Dendritic cell treated with granulocyte-macrophage colony-stimulating factor and Interleukin-4, amounts not matched to agents 40 ng/mL and 50 ng/mL, for 4 days (primary cell): ENCODE measurements around the gene KLF16.

Source experiments
- H3K27ac Mint-ChIP-seq: one replicate; pipeline ENCODE4 v1.8.0; 2022; ENCODE audit warnings: mild to moderate bottlenecking, mixed read lengths
- H3K27me3 Mint-ChIP-seq: one replicate; pipeline ENCODE4 v1.8.0; 2022; ENCODE audit warnings: mild to moderate bottlenecking, mixed read lengths
- H3K36me3 Mint-ChIP-seq: one replicate; pipeline ENCODE4 v1.8.0; 2022; ENCODE audit warnings: low read depth, mixed read lengths
- H3K4me1 Mint-ChIP-seq: one replicate; pipeline ENCODE4 v1.8.0; 2022; ENCODE audit warnings: low read depth, mixed read lengths
- H3K4me3 Mint-ChIP-seq: one replicate; pipeline ENCODE4 v1.8.0; 2022; ENCODE audit warnings: mild to moderate bottlenecking, moderate library complexity, mixed read lengths
- H3K9me3 Mint-ChIP-seq: one replicate; pipeline ENCODE4 v1.8.0; 2022; ENCODE audit warnings: mixed read lengths
- intact Hi-C: fragments of 100-400 bp; cut with micrococcal nuclease; formaldehyde crosslinking; loops from one replicate; pipeline ENCODE4 v1.15.0; 2022

KLF16 gene

DNA sequence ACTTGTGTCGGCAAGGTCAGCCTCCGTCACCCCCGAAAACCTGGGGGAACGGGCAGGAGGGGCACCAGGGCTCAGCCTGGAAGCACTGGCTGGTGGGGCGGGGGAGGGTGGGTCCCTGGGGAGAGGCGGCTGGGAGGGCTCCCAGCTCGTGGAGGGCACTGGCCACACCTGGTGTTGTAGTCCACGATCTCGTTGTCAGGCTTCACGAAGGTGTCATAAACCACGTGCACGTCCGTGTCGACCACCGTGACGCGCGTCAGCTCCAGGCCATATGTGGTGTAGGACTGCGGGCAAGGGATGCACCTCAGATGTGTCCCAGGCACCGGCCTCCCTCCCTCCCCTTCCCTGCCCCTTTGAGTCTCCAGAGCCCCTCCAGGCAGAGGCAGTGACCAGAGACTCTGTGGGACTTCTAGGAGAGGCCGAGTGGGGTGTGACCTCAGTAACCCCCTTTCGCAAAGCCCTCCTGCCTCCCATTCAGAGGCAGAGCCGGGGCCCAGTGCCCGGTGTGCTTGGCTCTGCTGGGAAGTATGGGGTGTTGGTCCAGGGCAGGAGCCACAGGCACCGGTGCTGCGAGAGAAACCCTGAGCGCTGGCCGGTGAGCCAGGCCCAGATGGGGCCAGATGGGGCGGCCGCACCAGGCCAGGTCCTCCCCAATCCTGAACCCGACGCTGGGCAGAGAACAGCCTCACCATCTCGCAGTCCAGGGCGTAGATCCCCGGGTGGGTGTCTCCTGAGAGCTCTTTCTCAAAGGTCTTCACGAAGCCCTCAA is 46.7 kb downstream of the KLF16 start:
- intact Hi-C loops, result no loop called here
- Mint-ChIP-seq H3K27ac (no peak overlapping the region), H3K4me3 (no peak overlapping the region)

DNA sequence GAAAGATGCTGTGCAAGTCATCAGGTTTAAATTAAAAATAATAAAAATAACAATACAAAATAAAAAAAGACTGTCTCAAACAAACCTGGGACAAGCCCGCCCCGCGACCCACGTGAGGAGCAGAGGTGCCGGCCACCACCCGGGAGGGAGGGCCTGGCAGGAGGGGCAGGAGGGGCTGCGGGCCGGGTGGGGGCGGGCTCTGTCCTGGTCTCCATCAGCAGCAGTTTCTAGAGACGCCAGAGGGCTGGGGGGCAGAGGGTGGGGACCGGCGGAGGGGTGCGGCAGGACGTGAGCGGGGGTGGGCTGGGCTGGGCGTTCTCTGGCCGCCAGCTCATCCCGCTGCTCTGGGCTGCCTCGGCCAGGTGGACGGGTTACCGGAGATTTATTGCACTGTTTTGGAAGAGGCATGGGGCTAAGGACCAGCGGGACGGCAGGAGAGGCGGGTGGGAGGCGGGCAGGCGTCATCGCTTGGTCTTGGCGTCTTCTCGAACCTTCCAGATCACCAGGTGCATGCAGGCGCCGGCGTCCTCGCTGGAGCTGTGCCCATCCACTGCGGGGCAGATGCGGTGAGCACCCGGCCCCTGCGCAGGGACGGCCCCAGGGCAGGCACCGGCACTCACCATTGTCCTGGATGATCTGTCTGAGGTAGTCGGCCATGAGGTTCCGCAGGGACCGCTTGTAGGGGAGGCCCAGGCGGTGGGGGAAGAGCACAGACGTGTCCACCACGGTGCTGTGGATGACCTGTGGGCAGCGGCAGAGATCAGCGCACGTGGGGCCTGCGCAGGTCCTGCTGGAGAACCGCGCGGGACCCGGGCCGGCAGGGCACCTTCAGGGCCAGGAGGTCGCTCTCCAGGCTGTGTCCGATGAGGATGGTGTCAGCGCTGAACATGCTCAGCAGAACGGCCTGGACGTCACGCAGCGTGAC is 47.5 kb downstream of the KLF16 start:
- Mint-ChIP-seq H3K9me3 (no peaks in the 10 kb centered on the region), H3K36me3 (peaks cover 73% of the 10 kb centered on the region), H3K4me1 (peaks cover 28% of the 10 kb centered on the region), H3K27me3 (no peaks in the 10 kb centered on the region), H3K27ac (no peak overlapping the region), H3K4me3 (no peak overlapping the region)
- intact Hi-C loops, result no loop called here

More for the DNA sequence above, 46.7 kb downstream of the KLF16 start:
- H3K36me3 Mint-ChIP-seq, result peaks cover 82% of the 10 kb centered on the region
- H3K27me3 Mint-ChIP-seq, result no peaks in the 10 kb centered on the region
- peaks cover 22% of the 10 kb centered on the region for H3K4me1 Mint-ChIP-seq
- no peaks in the 10 kb centered on the region for H3K9me3 Mint-ChIP-seq

DNA sequence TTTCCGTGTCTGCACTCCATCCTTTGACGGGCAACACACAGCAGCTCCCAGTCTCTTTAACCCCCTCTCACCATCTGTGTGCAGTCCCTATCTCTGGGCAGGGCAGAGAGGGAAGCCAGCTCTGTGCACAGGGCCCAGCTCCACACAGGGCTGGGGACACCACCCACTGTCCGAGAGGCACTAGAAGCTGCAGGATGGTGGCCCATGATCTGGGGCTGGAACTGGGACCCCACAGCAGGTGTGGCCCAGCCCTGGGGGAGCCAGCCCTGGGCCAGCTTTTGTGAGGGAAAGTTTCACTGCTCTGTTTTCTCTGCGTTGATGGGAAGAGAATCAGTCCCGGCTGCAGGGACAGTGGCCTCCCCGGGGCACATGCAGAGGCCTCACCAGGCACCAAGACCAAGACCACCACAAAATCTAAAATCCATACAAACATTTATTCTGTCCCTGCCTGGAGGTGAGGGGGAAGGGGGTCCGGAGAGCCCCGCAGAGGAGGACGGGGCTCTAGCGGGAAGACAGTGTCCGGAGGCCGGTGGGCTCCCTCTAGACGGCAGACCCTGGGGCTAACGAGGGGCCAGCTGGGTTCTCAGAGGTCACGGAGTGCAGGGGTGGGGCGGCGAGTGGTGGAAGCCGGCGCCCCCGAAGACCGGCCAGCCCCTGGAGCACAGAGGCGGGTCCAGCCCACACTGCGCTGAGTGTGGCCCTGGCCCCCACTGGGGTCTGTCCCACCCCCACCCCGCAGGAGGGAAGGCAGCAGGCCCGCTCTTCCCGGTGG is 48.4 kb downstream of the KLF16 start:
- no peaks in the 10 kb centered on the region for H3K9me3 Mint-ChIP-seq
- H3K4me1 Mint-ChIP-seq, result peaks cover 28% of the 10 kb centered on the region
- no peak overlapping the region for H3K27ac Mint-ChIP-seq
- H3K27me3 Mint-ChIP-seq, result no peaks in the 10 kb centered on the region
- H3K4me3 Mint-ChIP-seq, result no peak overlapping the region
- peaks cover 65% of the 10 kb centered on the region for H3K36me3 Mint-ChIP-seq
- intact Hi-C loops, result no loop called here

DNA sequence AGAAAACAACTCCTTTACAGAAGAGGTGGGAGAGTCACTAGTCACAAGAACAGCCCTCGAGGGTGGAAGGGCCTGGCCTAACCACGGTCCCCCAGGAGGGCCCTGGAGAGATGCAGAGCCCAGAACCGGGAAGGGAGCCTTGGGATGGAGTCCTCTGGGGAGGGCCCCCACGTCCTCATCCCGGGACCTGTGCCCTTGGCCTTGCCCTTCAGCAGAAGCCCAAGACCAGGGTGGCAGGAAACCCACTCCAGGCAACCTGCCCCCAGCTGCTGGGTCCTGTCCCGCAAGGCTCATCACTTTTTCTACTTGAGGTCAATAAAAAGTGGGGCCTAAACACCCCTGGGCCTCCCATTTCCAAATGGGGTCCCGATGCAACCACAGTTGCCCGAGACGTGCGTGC is 49.0 kb downstream of the KLF16 start:
- Mint-ChIP-seq H3K9me3 (no peaks in the 10 kb centered on the region), H3K4me3 (no peak overlapping the region)
- intact Hi-C loops, result no loop called here

DNA sequence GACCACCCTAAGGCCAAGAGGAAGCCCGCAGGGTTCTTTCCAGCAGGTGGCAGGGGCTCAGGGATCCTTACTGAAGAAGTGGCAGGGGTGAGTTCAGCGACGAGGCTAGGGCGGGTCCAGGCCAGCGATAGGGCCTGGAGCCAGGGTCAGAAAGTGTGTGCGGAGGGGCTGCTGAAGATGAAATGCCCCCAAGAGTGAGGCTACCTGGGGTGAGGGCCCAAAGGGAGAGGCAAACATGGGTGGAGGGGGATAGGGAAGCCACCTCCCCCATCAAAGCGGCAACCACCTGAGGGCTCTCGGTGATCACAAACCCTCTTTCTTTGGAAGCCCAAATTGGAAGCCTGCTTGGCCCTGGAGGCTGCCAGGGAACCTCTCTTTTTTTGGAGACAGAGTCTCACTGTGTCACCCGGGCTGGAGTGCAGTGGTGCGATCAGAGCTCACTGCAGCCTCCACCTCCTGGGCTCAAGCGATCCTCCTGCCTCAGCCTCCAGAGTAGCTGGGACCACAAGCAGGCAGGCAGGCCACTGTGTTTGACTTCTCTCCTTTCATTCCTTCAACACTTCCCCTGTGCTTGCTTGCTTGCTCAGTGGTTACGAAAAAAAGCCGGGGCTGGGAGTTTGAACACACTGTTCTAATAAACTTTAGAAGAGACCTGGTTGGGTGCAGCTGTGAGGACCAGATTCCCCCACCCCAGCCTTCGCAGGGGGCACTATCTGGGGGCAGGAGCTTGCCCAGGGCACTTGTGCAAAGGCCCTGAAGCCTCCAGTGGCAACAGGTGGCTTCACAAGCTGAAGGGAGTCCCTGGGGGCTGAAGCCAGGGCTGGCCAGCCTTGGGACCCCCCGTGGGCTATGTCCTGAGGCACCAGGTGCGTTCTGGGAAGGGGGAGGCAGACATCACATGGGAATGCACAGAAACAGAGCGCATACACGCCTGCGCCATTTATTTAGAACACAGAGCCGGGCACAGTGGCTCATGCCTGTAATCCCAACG is 49.9 kb downstream of the KLF16 start:
- Mint-ChIP-seq H3K9me3 (no peaks in the 10 kb centered on the region), H3K4me1 (peaks cover 28% of the 10 kb centered on the region), H3K27ac (peak overlapping the region; percentile 97), H3K36me3 (peaks cover 49% of the 10 kb centered on the region), H3K4me3 (peak overlapping the region; percentile 93), H3K27me3 (no peaks in the 10 kb centered on the region)
- intact Hi-C loops, result no loop called here

More for the DNA sequence above, 49.0 kb downstream of the KLF16 start:
- Mint-ChIP-seq H3K27ac (no peak overlapping the region), H3K4me1 (peaks cover 28% of the 10 kb centered on the region), H3K27me3 (no peaks in the 10 kb centered on the region), H3K36me3 (peaks cover 58% of the 10 kb centered on the region)

DNA sequence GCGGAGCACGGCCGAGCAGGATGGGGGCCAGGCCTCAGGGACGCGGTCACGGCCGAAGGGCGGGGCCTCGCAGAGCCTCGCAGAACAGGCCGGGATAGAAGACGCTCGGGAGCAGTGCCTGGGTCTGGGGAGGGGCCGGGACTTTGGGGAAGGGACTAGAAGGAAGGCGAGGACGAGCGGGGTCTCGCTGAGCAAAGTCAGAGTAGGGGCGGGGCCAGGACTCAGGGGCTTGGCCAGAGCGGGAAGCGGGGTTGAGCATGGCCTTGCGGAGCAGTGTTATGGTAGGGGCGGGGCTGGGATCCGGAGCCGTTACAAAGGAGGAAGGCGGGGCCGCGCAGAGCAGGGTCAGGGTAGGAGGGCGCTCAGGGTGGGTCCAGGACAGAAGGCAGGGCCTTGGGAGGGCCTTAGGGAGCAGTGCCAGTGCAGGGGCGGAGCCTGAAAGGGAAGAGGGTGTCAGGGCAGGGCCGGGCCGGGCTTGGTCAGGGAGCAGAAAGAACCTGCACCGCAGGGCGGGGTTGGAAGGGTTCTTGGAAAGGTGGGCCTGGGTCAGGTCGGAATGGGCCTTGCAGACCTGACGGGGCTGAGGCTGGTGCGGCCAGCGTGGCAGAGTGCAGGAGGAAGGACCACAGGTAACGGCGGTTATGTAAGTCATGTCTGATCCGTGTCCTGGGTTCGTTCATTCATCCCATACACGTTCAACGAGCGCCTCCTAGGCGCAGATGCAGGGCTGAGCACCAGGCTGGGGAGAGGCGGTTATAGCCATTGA is 50.8 kb downstream of the KLF16 start:
- intact Hi-C loops, result no loop called here
- Mint-ChIP-seq H3K27ac (peak overlapping the region; percentile 97), H3K27me3 (no peaks in the 10 kb centered on the region)

DNA sequence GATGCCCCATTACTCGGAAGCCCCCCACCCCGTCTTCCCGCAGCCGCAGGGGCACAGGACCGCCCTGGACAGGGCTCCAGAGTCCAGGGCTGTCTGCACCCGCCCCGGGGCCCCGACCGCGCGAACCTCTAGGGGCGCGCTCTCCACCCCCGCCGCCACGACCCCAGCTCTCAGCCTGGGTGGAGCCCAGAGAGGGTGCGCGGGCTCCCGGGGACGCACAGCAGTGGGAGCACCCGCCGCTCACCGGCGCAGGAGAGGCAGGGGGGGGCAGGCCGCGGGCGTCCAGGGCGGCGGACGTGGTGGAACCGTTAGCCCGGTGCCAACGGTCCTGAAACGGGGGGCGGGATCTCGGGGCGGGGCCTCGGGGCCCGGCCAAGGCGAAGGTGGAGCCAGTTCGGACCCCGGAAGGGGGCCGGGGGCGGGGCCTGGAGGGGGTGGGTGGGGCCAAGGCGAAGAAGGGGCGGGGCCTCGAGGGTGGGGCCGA is 51.4 kb downstream of the KLF16 start, which contains the start of gene ATP8B3:
Gene ATP8B3 (minus strand): TSS at position 335 of the 484 bp plus-strand sequence. CDS start 540 bp downstream, outside the sequence.
- intact Hi-C loops, result no loop called here
- Mint-ChIP-seq H3K36me3 (peaks cover 34% of the 10 kb centered on the region), H3K4me3 (peak within 1 kb of the TSS; percentile 93), H3K4me1 (peaks cover 28% of the 10 kb centered on the region), H3K9me3 (no peaks in the 10 kb centered on the region), H3K27ac (peak within 1 kb of the TSS; percentile 97), H3K27me3 (no peaks in the 10 kb centered on the region)

More for the DNA sequence above, 50.8 kb downstream of the KLF16 start:
- Mint-ChIP-seq H3K36me3 (peaks cover 40% of the 10 kb centered on the region), H3K4me1 (peaks cover 28% of the 10 kb centered on the region), H3K4me3 (peak overlapping the region; percentile 93), H3K9me3 (no peaks in the 10 kb centered on the region)

DNA sequence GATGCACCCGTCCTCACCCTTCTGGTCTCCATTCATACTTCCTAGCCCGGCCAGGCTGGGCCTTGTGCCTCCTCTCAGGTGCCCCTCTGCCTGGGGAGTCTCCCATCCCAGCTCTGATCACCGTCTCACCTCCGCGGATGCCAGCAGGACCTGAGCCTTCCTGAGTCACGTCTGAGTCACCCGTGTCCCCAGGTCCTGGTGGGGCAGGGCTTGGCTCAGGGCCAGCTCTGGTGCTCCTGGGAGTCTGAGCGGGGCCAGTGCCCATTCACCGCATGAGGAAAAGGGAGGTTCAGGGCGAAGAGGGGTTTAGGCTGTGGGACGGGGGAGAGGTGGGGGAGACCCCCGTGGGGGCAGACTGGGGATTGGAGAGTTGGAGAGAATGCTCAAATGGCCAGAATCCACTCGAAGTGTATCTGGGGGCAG is 51.9 kb downstream of the KLF16 start:
- intact Hi-C loops, result no loop called here
- peak overlapping the region; percentile 97 for H3K27ac Mint-ChIP-seq
- peak overlapping the region; percentile 71 for H3K4me3 Mint-ChIP-seq

DNA sequence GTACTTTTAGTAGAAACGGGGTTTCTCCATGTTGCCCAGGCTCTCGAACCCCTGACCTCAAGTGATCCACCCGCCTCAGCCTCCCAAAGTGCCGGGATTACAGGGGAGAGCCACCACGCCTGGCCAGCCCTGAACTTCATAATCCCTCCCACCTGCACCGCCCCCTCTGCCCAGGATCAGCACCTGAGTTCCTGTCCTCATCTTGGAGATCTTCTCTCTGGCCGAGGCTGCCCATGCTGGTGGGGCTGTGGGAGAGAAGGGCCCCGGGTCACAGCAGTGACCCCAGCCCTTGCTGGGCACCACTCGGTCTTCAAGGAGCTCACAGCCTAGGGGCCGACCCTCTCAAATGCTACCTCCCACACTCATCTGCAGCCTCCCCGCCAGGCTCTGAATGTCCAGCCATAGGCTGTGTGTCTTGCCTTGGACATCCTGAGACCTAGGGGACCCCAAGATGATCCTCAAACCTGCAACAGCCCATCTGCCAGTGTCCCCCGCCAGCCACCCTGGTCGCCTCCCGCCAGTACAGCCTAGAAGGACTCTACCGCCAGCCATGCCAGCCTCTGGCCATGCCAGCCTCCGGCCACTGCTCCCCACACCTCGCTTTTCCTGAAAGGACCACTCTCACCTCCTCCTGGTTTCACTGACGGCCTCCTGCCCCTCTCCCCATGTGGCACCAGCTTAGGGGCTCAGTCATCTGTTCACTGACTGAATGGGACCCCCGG is 52.8 kb downstream of the KLF16 start:
- H3K4me1 Mint-ChIP-seq, result peaks cover 28% of the 10 kb centered on the region
- peak overlapping the region; percentile 97 for H3K27ac Mint-ChIP-seq
- intact Hi-C loops, result no loop called here
- H3K9me3 Mint-ChIP-seq, result no peaks in the 10 kb centered on the region
- peaks cover 32% of the 10 kb centered on the region for H3K36me3 Mint-ChIP-seq
- no peak overlapping the region for H3K4me3 Mint-ChIP-seq
- H3K27me3 Mint-ChIP-seq, result no peaks in the 10 kb centered on the region

More for the DNA sequence above, 51.9 kb downstream of the KLF16 start:
- H3K4me1 Mint-ChIP-seq, result peaks cover 28% of the 10 kb centered on the region
- peaks cover 33% of the 10 kb centered on the region for H3K36me3 Mint-ChIP-seq
- H3K9me3 Mint-ChIP-seq, result no peaks in the 10 kb centered on the region
- no peaks in the 10 kb centered on the region for H3K27me3 Mint-ChIP-seq

DNA sequence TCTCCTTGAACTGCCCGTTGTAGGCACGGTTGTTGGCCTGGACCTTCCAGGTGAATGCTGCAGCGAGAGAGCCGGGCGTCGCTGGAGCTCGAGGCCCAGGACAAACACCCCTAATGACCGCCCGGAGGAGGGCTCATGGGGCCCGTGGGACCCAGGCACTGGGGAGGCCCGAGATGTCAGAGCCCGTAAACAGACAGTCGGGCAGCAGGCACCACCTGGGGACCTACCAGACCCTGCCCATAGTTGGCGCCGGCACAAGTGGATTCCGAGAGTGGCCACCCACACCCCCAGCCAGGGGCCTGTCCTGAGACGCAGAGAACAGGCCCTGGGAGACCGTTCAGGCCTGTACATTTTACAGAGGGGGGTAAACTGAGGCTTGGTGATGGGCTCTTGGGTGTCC is 53.7 kb downstream of the KLF16 start:
- Mint-ChIP-seq H3K9me3 (no peaks in the 10 kb centered on the region), H3K4me3 (no peak overlapping the region), H3K27me3 (no peaks in the 10 kb centered on the region), H3K36me3 (peaks cover 29% of the 10 kb centered on the region), H3K27ac (no peak overlapping the region), H3K4me1 (peaks cover 24% of the 10 kb centered on the region)
- intact Hi-C loops, result no loop called here

DNA sequence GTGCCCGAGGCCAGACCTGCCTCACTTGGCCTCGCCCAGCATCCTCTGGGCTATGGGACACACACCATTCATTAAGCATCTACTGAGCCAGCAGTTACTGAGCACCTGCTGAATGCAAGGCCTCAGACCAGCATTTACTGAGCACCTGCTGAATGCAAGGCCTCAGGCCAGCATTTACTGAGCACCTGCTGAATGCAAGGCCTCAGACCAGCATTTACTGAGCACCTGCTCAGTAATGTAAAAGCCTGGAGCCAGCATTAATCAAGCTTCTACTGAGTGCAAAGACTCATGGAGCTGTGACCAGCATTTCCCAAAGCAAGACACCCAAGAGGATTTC is 55.0 kb downstream of the KLF16 start:
- H3K9me3 Mint-ChIP-seq, result no peaks in the 10 kb centered on the region
- H3K4me3 Mint-ChIP-seq, result no peak overlapping the region
- no peak overlapping the region for H3K27ac Mint-ChIP-seq
- H3K4me1 Mint-ChIP-seq, result peaks cover 16% of the 10 kb centered on the region
- peaks cover 30% of the 10 kb centered on the region for H3K36me3 Mint-ChIP-seq
- no peaks in the 10 kb centered on the region for H3K27me3 Mint-ChIP-seq
- intact Hi-C loops, result no loop called here
